ENCODE measurements around the gene GRIK4.

GRIK4 gene

GRCh38 chr11:120660024-120660565 lies 148.5 kb downstream of the GRIK4 start:
- DNase-seq (ENCODE audit: low read depth in 2 of 3, low spot score in 1 of 3), result peak in 1 of 3 donors; percentile 1

DNA sequence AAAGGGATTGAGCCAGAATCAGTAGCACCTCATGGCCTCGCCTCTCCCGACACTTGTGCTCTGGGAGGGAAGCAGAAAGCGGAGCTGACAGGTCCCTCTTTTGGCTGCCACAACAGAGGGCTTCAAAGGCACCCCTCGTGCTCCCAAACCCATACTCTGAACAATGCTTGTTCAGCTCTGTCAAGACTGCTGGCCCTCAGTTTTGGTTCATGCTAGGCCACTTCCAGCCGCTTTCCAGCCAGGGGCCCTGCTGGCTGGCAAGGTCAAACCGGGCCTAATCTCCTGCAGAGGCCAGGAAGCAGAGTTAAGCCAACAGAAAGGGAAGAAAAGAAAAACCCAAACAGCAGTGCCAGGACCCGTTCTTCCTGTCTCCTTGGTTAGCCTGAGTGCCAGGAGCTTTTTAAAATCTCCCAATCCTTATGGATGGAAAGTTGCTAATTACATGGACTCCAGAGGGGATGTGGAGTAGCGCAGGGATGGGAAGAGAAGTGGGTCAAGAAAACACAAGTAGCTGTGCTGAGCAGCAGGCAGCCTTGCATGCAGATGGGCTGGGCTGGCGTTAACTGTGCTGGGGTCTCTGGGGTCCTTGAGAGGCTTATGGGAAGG lies 150.6 kb downstream of the GRIK4 start:
- no peak for DNase-seq (ENCODE audit: low read depth in 2 of 3, low spot score in 1 of 3)

DNA sequence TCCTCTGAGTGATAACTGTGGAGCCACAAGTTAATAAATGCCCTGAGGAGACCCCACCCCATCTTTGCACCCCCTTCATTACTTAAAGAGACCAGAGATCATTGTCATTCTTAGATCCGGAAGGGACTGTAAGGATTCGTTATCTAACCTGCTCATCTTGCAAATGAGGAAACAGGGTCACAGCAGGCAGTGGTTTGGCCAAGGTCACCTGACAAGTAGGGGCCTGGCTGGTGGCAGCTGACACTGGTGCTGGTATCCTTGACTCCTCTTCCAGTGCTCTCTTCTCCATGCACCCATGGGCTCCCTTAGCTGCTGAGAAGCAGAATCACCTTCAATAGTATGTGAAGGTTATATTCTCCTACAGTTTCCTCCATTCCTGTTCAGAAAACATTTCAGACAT lies 151.6 kb downstream of the GRIK4 start:
- DNase-seq (ENCODE audit: low read depth in 2 of 3, low spot score in 1 of 3), result no peak

DNA sequence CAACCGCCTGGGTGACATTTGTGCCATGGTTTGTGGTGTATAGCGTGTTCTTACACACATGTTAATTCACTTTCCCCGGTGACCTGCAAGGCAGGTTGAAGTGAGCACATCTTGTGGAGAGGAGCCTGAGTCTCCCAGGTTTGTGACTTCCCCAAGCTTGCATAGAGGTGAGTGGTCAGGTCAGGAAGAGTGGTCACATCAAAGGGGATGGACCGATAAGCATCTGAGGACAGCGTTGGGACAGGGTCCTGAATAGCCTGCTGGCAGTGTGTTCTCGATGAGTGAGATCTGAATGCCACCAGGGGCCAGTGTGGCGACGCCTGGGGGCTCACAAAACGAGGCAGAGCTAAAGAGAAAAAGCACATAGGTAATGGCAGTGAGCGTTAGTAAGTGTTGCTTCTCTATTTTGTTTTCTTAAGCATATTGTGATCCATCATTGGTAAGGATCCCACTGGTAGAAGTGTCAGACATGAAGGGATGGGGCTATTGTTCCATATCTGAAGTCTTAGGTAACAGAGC lies 154.6 kb downstream of the GRIK4 start:
- no peak for DNase-seq (ENCODE audit: low read depth in 2 of 3, low spot score in 1 of 3)

GRCh38 chr11:120667281-120667680 lies 155.7 kb downstream of the GRIK4 start:
- no peak for DNase-seq (ENCODE audit: low read depth in 2 of 3, low spot score in 1 of 3)

GRCh38 chr11:120667934-120668333 lies 156.4 kb downstream of the GRIK4 start:
- no peak for DNase-seq (ENCODE audit: low read depth in 2 of 3, low spot score in 1 of 3)

GRCh38 chr11:120668537-120668936 lies 157.0 kb downstream of the GRIK4 start:
- no peak for DNase-seq (ENCODE audit: low read depth in 2 of 3, low spot score in 1 of 3)

GRCh38 chr11:120674542-120674941 lies 163.0 kb downstream of the GRIK4 start:
- no peak for DNase-seq (ENCODE audit: low read depth in 2 of 3, low spot score in 1 of 3)

DNA sequence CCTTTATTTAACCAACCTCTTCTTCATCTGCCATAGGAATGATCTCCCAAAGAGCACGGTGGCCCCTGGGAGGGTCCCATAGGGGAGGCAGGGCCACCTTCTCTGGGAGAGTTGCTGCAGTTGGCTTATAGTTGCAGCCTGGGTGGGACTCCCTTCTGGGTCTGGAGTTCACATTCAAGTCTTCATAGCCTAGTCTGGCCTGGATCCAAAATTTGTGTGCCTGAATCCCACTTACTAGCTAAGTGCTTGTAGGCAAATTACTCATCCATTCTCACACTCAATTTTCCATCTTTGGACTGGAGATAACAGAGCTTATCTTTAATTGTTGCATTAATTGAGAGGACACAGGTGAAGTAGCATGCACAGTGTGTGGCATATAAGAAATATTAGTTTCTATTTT lies 163.6 kb downstream of the GRIK4 start:
- no peak for DNase-seq (ENCODE audit: low read depth in 2 of 3, low spot score in 1 of 3)

- no peak for DNase-seq (ENCODE audit: low read depth in 2 of 3, low spot score in 1 of 3)
Measured at GRCh38 chr11:120676991-120677390, 165.4 kb downstream of the GRIK4 start.

DNA sequence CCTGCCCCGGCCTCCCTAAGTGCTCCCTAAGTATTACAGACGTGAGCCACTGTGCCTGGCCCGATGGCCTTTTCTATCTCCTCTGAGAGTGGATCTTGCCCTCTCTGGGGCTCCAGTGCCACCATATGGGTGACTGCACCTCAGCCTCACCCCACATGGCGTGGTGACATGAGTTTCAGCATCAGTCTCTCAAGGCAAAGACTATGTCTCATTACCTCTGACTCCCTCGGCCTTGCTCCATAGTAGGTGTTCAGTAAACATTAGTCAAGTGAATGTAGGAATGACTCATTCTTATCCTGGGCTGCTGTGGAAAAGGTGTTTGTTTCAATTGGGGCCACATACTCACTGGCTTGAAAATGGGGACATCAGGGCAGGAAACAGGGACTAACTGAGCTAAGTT lies 168.8 kb downstream of the GRIK4 start:
- no peak for DNase-seq (ENCODE audit: low read depth in 2 of 3, low spot score in 1 of 3)

DNA sequence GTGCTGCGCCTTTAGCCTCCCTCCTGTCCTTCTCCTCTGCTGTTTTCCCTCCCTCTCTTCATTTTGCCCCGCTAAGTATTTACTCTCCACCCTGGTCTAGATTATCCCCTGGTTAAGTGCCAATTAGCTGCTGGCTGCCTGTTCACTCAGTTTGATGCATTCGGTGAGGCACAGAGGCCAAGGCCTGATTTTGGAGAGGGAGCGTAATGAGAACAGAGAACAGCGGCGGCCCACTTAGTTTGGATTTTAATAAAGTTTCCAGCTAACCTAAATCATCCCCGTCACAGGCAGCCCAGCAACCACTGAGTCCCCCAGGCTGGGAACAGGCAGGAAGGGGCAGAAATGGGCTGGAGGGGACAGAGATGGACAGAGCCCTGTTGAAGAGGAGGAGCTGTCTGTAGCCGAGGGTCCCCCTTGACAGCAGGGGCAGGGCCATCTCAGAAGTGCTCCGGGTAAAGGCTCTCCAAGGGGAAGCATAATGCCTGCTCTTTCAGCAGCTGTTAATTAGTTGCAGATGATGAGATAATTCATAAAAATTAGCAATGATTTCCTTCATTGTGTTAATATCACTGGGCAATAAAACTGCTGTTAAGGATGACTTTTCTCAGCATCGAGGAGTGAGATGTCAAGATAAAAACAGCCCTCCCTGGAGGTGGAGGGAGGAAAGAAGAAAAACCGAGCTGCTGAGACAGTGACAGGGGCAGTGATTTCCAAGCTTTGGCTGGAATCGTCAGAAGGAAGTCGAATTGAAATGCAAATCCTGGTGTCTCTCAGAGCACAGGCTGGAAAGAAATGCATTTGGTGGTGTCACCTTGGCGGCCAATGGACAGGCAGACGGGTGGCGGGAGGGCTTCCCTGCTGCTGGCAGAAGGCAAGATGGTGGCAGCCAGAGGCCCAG lies 170.1 kb downstream of the GRIK4 start:
- no peak for DNase-seq (ENCODE audit: low read depth in 2 of 3, low spot score in 1 of 3)

DNA sequence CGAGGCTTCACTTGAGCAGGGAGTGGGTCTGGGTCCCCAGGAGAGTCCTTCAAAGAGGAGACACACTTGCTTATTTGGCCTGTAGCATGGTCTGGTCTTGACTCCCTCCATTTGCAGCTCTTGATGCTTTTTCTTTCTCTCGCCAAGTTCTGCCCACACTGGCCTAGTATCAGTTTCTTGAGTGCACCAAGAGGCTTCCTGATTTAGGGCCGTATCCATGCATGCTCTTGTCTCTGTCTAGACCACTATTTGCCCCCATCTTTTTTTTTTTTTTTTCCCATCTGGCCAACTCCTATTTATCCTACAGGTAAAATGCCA lies 170.7 kb downstream of the GRIK4 start:
- no peak for DNase-seq (ENCODE audit: low read depth in 2 of 3, low spot score in 1 of 3)

DNA sequence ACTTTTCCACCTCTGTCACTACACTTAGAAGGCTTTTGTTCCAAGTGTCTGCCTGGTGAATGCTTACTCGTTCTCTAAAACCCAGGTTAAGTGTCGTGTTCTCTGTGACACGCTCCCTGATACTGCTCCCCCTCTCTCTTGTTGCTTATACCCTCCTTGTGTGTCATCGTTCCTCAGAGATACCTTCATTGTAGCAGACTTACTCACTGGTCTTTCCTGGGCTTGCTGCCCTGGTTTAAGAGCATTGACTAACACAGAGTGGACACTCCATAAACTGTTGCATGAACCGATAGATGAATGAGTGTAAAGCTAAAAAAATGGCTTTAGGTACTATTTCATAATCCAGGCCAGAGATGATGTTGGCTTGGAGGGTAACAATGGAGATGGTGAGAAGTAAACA lies 171.3 kb downstream of the GRIK4 start:
- no peak for DNase-seq (ENCODE audit: low read depth in 2 of 3, low spot score in 1 of 3)

GRCh38 chr11:120686516-120686915 lies 175.0 kb downstream of the GRIK4 start:
- DNase-seq (ENCODE audit: low read depth in 2 of 3, low spot score in 1 of 3), result no peak

- no peak for DNase-seq (ENCODE audit: low read depth in 2 of 3, low spot score in 1 of 3)
Measured at GRCh38 chr11:120688163-120688562, 176.6 kb downstream of the GRIK4 start.

DNA sequence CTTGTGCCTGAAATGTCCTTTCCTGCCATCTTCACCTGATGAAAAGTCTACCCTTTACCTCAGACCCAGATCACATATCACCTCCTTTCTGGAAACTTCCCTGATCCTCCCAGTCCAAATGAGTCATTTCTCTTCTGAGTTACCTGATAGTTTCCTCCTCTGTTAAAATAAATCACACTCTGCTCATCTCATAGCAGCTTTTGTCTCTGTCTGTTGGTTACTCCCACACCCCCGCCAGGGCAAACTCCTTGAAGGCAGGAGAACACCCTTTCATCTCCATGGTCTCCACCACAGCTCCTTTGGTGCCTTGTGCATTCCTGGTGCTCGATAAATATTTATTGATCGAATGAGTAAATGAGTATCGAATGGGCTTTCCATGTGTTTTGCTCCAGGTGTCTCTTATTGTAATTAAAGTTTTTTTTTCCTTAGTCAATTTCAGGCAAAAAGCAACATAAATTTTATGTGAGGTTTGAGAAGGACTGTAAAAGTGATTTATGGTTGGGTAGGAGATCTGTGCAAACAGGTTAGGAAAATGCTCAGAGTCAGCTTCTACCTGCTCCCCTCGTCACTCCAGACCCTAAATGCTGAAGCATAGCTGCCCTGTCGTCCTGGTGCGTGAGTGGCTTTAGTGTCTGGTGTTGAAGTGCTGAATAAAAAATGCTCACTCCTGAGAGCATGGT lies 178.2 kb downstream of the GRIK4 start:
- DNase-seq (ENCODE audit: low read depth in 2 of 3, low spot score in 1 of 3), result no peak

DNA sequence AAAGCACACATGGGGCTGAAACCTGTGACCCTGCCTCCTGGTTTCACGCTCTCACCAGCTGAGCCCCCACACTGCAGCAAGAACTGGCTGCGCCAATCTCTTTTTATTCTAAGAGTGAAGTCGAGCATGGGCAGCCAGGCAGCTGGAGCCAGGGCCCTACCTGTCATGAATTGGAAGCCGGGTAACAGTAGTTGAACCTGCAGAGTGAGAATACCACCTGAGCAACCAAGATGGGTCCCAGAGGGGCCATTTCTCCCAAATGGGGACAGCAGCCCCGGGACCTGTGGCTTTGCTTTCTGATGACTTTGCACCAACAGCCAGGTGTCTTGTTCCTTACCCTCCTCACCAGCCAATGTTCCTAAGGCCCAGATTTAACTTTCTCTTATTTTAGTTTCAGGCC lies 178.9 kb downstream of the GRIK4 start:
- no peak for DNase-seq (ENCODE audit: low read depth in 2 of 3, low spot score in 1 of 3)

DNA sequence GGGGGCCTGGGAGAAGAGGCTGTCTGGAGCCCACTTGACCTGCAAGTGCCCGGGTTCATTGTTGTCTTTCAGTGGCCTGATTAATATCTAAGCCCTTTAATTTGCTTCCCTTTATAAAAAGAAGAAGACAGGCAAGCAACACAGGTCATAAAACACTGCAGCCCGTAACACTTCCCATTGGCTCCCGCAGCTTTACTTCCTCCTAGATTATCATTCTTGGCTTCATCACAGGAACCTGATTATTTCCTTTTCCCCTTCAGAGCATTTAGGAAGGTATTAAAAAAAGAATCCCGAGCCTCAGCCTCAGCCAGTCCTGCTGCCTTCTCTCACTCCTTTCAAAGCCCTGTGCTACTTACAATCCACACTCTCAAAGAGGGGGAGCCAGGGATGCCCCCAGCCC lies 183.2 kb downstream of the GRIK4 start:
- DNase-seq (ENCODE audit: low read depth in 2 of 3, low spot score in 1 of 3), result no peak

GRCh38 chr11:120695426-120695825 lies 183.9 kb downstream of the GRIK4 start:
- DNase-seq (ENCODE audit: low read depth in 2 of 3, low spot score in 1 of 3), result no peak

- DNase-seq (ENCODE audit: low read depth in 2 of 3, low spot score in 1 of 3), result no peak
Measured at GRCh38 chr11:120695939-120696338, 184.4 kb downstream of the GRIK4 start.

All from stimulated activated CD4-positive, alpha-beta T cell treated with anti-CD3 and anti-CD28 coated beads, Interleukin-12 subunit alpha, Interleukin-12 subunit beta, amount 100 ng/mL, for 48 hours (primary cell).